Brain microvascular endothelial cell (primary cell): ENCODE measurements around the gene VWA2.

Experiments used
- DNase-seq: peaks from one replicate; pipeline ENCODE4 v3.0.0-alpha.2; 2020
- H3K27ac ChIP-seq: fragments of 250-450 bp; sonication (Bioruptor Pico); 2 replicates; pipeline ENCODE4 v1.5.1; 2020; ENCODE audit warnings: mild to moderate bottlenecking, moderate library complexity
- H3K27me3 ChIP-seq: fragments of 250-450 bp; sonication (Bioruptor Pico); replicated peaks from 2 replicates; pipeline ENCODE4 v1.5.1; 2020; ENCODE audit warnings: mild to moderate bottlenecking
- H3K36me3 ChIP-seq: fragments of 250-450 bp; sonication (Bioruptor Pico); replicated peaks from 2 replicates; pipeline ENCODE4 v1.5.1; 2020; ENCODE audit warnings: mild to moderate bottlenecking
- H3K4me3 ChIP-seq: 2 replicates; pipeline ENCODE4 v1.5.1; 2011; ENCODE audit warnings: low read depth, mild to moderate bottlenecking, control low read depth, low read length, moderate library complexity
- CTCF ChIP-seq: IDR thresholded peaks from 2 replicates; pipeline ENCODE4 v1.5.1; 2011; ENCODE audit warnings: low read depth, mild to moderate bottlenecking, moderate library complexity, low read length, control low read depth, inconsistent platforms; ENCODE audit errors: missing control alignments
- in situ Hi-C: cut with HindIII; loops from 2 replicates; pipeline ENCODE4 v1.10.0; 2017; ENCODE audit warnings: low sequenced_read_pairs, low pct_ligation_motif_present

The VWA2 gene

GRCh38 chr10:114250236-114250635 lies 11.2 kb downstream of the VWA2 start:
- TF ChIP-seq CTCF, result no peak
- in situ Hi-C loops, result no loop called here
- Histone ChIP-seq H3K27ac (no peak overlapping the region), H3K27me3 (no peaks in the 10 kb centered on the region), H3K36me3 (no peaks in the 10 kb centered on the region), H3K4me3 (no peak overlapping the region)
- DNase-seq, result no peak

- in situ Hi-C loops, result no loop called here
- TF ChIP-seq CTCF, result no peak
Measured at GRCh38 chr10:114250716-114251115, 11.7 kb downstream of the VWA2 start.

GRCh38 chr10:114252092-114252491 lies 13.0 kb downstream of the VWA2 start:
- Histone ChIP-seq H3K27me3 (no peaks in the 10 kb centered on the region), H3K4me3 (no peak overlapping the region), H3K27ac (no peak overlapping the region), H3K36me3 (no peaks in the 10 kb centered on the region)
- DNase-seq, result no peak
- in situ Hi-C loops, result no loop called here
- TF ChIP-seq CTCF, result no peak

More at GRCh38 chr10:114250716-114251115, 11.7 kb downstream of the VWA2 start:
- DNase-seq, result no peak
- H3K27ac ChIP-seq, result no peak overlapping the region
- no peaks in the 10 kb centered on the region for H3K27me3 ChIP-seq
- H3K4me3 ChIP-seq, result no peak overlapping the region
- no peaks in the 10 kb centered on the region for H3K36me3 ChIP-seq

GRCh38 chr10:114252883-114253282 lies 13.8 kb downstream of the VWA2 start:
- H3K27ac ChIP-seq, result no peak overlapping the region
- no peak for DNase-seq
- in situ Hi-C loops, result no loop called here
- no peak for TF ChIP-seq CTCF
- no peak overlapping the region for H3K4me3 ChIP-seq
- no peaks in the 10 kb centered on the region for H3K36me3 ChIP-seq
- no peaks in the 10 kb centered on the region for H3K27me3 ChIP-seq

- in situ Hi-C loops, result no loop called here
- TF ChIP-seq CTCF, result no peak
- Histone ChIP-seq H3K27ac (no peak overlapping the region), H3K36me3 (no peaks in the 10 kb centered on the region), H3K27me3 (no peaks in the 10 kb centered on the region), H3K4me3 (no peak overlapping the region)
- DNase-seq, result no peak
Measured at GRCh38 chr10:114255227-114255626, 16.2 kb downstream of the VWA2 start.

GRCh38 chr10:114256008-114256765 lies 17.1 kb downstream of the VWA2 start:
- H3K27ac ChIP-seq, result no peak overlapping the region
- no peaks in the 10 kb centered on the region for H3K36me3 ChIP-seq
- DNase-seq, result no peak
- in situ Hi-C loops, result no loop called here
- no peak overlapping the region for H3K4me3 ChIP-seq
- TF ChIP-seq CTCF, result no peak
- H3K27me3 ChIP-seq, result no peaks in the 10 kb centered on the region
